ENCODE measurements around the gene CBLIF.

DNA sequence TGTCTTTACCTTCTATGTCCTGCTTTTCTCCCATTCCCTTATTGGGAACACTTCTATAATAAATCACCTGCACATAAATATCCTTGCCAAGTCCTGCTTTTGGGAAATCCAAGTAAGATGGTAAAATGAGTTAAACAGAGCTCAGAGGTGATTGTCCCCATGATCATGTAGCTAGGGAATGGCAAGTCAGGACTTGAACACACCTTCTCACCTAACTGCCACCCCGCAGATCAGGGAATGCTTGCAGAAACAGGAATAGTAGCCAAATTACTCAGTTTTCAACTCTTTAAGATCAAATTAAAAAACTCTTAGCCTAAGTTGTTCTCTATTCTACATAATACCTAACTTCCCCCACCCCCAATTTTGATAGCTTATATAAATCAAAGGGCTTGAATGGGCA lies 49.3 kb upstream of the CBLIF start:
- TF ChIP-seq CTCF (conservative IDR thresholded peaks at IDR 0.05 in 1 of 2, IDR thresholded peaks at IDR 0.05 in 1 of 2; ENCODE audit: low read depth in 1 of 2, low read length in 2 of 2): no peak
- TF ChIP-seq EZH2 (IDR thresholded peaks at IDR 0.05; ENCODE audit: low read length, missing control alignments): no peak
